Breast epithelium (tissue), 3 donors: ENCODE results near the gene REC8.

ENCODE experiments used
- POLR2A ChIP-seq: fragments of 450-650 bp; IDR thresholded peaks from one replicate; pipeline ENCODE4 v1.6.1; 2016; ENCODE audit warnings: antibody characterized with exemption, mild to moderate bottlenecking, moderate library complexity
- TF ChIP-seq, protein P1 (sequence below), 3 donors: fragments of 450-650 bp; IDR thresholded peaks; one replicate each; pipeline ENCODE4 v1.5.1; 2016 to 2017; ENCODE audit warnings: antibody characterized with exemption in 3 of 3, mild to moderate bottlenecking in 3 of 3, moderate library complexity in 3 of 3

DNA sequence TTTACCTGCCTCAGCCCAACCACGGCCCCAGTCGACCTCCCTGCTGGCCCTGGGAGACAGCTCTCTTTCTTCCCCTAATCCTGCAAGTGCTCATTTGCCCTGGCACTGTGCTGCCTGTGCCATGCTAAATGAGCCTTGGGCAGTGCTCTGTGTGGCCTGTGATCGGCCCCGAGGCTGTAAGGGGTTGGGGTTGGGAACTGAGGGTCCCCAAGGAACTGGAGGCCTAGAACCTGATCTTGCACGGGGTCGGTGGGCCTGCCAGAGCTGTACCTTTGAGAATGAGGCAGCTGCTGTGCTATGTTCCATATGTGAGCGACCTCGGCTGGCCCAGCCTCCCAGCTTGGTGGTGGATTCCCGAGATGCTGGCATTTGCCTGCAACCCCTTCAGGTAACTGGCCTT, 21.8 kb upstream of the REC8 start:
- no peak for TF ChIP-seq POLR2A
- TF ChIP-seq, protein P1, sequence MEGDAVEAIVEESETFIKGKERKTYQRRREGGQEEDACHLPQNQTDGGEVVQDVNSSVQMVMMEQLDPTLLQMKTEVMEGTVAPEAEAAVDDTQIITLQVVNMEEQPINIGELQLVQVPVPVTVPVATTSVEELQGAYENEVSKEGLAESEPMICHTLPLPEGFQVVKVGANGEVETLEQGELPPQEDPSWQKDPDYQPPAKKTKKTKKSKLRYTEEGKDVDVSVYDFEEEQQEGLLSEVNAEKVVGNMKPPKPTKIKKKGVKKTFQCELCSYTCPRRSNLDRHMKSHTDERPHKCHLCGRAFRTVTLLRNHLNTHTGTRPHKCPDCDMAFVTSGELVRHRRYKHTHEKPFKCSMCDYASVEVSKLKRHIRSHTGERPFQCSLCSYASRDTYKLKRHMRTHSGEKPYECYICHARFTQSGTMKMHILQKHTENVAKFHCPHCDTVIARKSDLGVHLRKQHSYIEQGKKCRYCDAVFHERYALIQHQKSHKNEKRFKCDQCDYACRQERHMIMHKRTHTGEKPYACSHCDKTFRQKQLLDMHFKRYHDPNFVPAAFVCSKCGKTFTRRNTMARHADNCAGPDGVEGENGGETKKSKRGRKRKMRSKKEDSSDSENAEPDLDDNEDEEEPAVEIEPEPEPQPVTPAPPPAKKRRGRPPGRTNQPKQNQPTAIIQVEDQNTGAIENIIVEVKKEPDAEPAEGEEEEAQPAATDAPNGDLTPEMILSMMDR (IDR thresholded peaks at IDR 0.05): no peak
